IMR-90 (cell line): ENCODE measurements around the gene GUCY1A2. TPM values are rescaled to one million over a fixed set of nuclear protein-coding genes. Genes with fewer than 3 reads are reported as not detected.

Source experiments
- ATAC-seq: fragments of 200-7000 bp; cut with Tn5 transposase; 2 replicates; pipeline ENCODE4 v1.9.1; 2020; ENCODE audit warnings: low read depth, mild to moderate bottlenecking, moderate library complexity
- BruUV-seq: library from RNA; stranded (reverse); fragments of 400-500 nt; replicated peaks from 2 replicates; lab custom pipeline; 2021; lab: Mats Ljungman, UMichigan
- CTCF ChIA-PET: fragments of 300-600 bp; formaldehyde crosslinking; extraction: SDS; loops from one replicate; lab custom pipeline; 2021; ENCODE audit warnings: antibody characterized with exemption; lab: Yijun Ruan, JAX
- POLR2A ChIA-PET: fragments of 300-600 bp; sonication (Branson Sonifier 250); formaldehyde crosslinking; loops from one replicate; lab custom pipeline; 2022; ENCODE audit warnings: antibody characterized with exemption; ENCODE audit not compliant: unreplicated experiment; lab: Charles Lee
- DNase-seq: peaks from one replicate; pipeline ENCODE4 v3.0.0; 2013
- H2AFZ ChIP-seq: replicated peaks from 2 replicates; pipeline ENCODE3; 2013; ENCODE audit warnings: low read length, mild to moderate bottlenecking; ENCODE audit not compliant: poor library complexity
- H2AK5ac ChIP-seq: 2 replicates; pipeline ENCODE4 v1.6.1; 2013; ENCODE audit warnings: low read depth, low read length, inconsistent platforms
- H2AK9ac ChIP-seq: replicated peaks from 2 replicates; pipeline ENCODE3; 2013; ENCODE audit warnings: mild to moderate bottlenecking, low read depth, low read length, moderate library complexity; ENCODE audit not compliant: poor library complexity
- H2BK120ac ChIP-seq: 2 replicates; pipeline ENCODE4 v1.6.1; 2013; ENCODE audit warnings: low read depth, low read length, inconsistent platforms
- H2BK15ac ChIP-seq: 3 replicates; pipeline ENCODE4 v1.6.1; 2013; ENCODE audit warnings: low read depth, low read length, inconsistent platforms
- H2BK20ac ChIP-seq: 2 replicates; pipeline ENCODE4 v1.6.1; 2013; ENCODE audit warnings: low read depth, mild to moderate bottlenecking, inconsistent platforms, low read length, moderate library complexity
- H2BK5ac ChIP-seq: 2 replicates; pipeline ENCODE4 v1.6.1; 2013; ENCODE audit warnings: mild to moderate bottlenecking, low read depth, low read length, inconsistent platforms; ENCODE audit not compliant: poor library complexity, severe bottlenecking
- H3K14ac ChIP-seq: replicated peaks from 2 replicates; pipeline ENCODE4 v1.6.1; 2013; ENCODE audit warnings: low read depth, low read length, inconsistent platforms
- H3K18ac ChIP-seq: 2 replicates; pipeline ENCODE4 v1.6.1; 2013; ENCODE audit warnings: low read depth, low read length, control low read depth
- H3K23ac ChIP-seq: 2 replicates; pipeline ENCODE4 v1.6.1; 2013; ENCODE audit warnings: low read depth, low read length, inconsistent platforms
- H3K27ac ChIP-seq: 2 replicates; pipeline ENCODE4 v1.5.1; 2013; ENCODE audit warnings: mild to moderate bottlenecking, control low read depth, low read length; ENCODE audit not compliant: insufficient read depth
- H3K27me3 ChIP-seq: 2 replicates; pipeline ENCODE4 v1.6.1; 2013; ENCODE audit warnings: low read length; ENCODE audit not compliant: control insufficient read depth, insufficient read depth
- H3K36me3 ChIP-seq: 2 replicates; pipeline ENCODE4 v1.6.1; 2013; ENCODE audit warnings: low read length, mixed read lengths; ENCODE audit not compliant: control insufficient read depth, insufficient read depth
- H3K4ac ChIP-seq: 2 replicates; pipeline ENCODE4 v1.6.1; 2013; ENCODE audit warnings: low read depth, low read length, inconsistent platforms
- H3K4me1 ChIP-seq: 2 replicates; pipeline ENCODE4 v1.6.1; 2013; ENCODE audit warnings: low read length, mixed read lengths; ENCODE audit not compliant: control insufficient read depth, insufficient read depth
- H3K4me2 ChIP-seq: 2 replicates; pipeline ENCODE4 v1.6.1; 2013; ENCODE audit warnings: low read depth, mild to moderate bottlenecking, control low read depth, low read length, moderate library complexity
- H3K4me3 ChIP-seq: 2 replicates; pipeline ENCODE4 v1.5.1; 2013; ENCODE audit warnings: low read depth, mild to moderate bottlenecking, control low read depth, low read length, moderate library complexity; ENCODE audit not compliant: insufficient read depth
- H3K56ac ChIP-seq: 2 replicates; pipeline ENCODE4 v1.6.1; 2013; ENCODE audit warnings: low read length, inconsistent platforms; ENCODE audit not compliant: insufficient read depth; ENCODE audit errors: extremely low read depth
- H3K79me1 ChIP-seq, 2 experiments: 2 replicates each; pipeline ENCODE4 v1.6.1; 2013; ENCODE audit warnings: low read length in 2 of 2, inconsistent platforms in 1 of 2, low read depth in 1 of 2
- H3K9ac ChIP-seq: 2 replicates; pipeline ENCODE4 v1.6.1; 2013; ENCODE audit warnings: low read depth, low read length, control low read depth
- H3K9me1 ChIP-seq: 2 replicates; pipeline ENCODE4 v1.6.1; 2013; ENCODE audit warnings: low read length, inconsistent platforms; ENCODE audit not compliant: insufficient read depth
- H3K9me3 ChIP-seq: 2 replicates; pipeline ENCODE4 v1.6.1; 2013; ENCODE audit warnings: low read length; ENCODE audit not compliant: control insufficient read depth, insufficient read depth
- H4K20me1 ChIP-seq: 2 replicates; pipeline ENCODE4 v1.6.1; 2013; ENCODE audit warnings: low read length, inconsistent platforms; ENCODE audit not compliant: insufficient read depth
- H4K5ac ChIP-seq: 2 replicates; pipeline ENCODE4 v1.6.1; 2013; ENCODE audit warnings: mild to moderate bottlenecking, low read depth, low read length, control low read depth
- H4K8ac ChIP-seq, 2 experiments: 2 replicates each; pipeline ENCODE4 v1.6.1; 2013; ENCODE audit warnings: low read depth in 2 of 2, low read length in 2 of 2, control low read depth in 1 of 2, inconsistent platforms in 1 of 2
- H4K91ac ChIP-seq: 2 replicates; pipeline ENCODE4 v1.6.1; 2013; ENCODE audit warnings: low read depth, low read length, inconsistent platforms; ENCODE audit not compliant: insufficient read depth
- BHLHE40 ChIP-seq: fragments of 150-350 bp; IDR thresholded peaks from 2 replicates; pipeline ENCODE4 v1.6.1; 2016; ENCODE audit warnings: mild to moderate bottlenecking, low read depth, low read length
- CEBPB ChIP-seq: IDR thresholded peaks from 2 replicates; pipeline ENCODE4 v1.6.1; 2012; ENCODE audit warnings: low read depth, low read length, improper control_type of control experiment
- CHD1 ChIP-seq: IDR thresholded peaks from 2 replicates; pipeline ENCODE4 v1.6.1; 2012; ENCODE audit warnings: low read depth, low read length, improper control_type of control experiment
- FOS ChIP-seq: fragments of 150-350 bp; IDR thresholded peaks from 2 replicates; pipeline ENCODE4 v1.6.1; 2016; ENCODE audit warnings: low read depth, low read length
- MAFK ChIP-seq: IDR thresholded peaks from 2 replicates; pipeline ENCODE4 v1.6.1; 2012; ENCODE audit warnings: low read depth, low read length, improper control_type of control experiment
- MAZ ChIP-seq: IDR thresholded peaks from 2 replicates; pipeline ENCODE4 v1.6.1; 2012; ENCODE audit warnings: low read depth, mild to moderate bottlenecking, low read length, improper control_type of control experiment, moderate library complexity, borderline replicate concordance
- MXI1 ChIP-seq: IDR thresholded peaks from 2 replicates; pipeline ENCODE4 v1.6.1; 2012; ENCODE audit warnings: low read depth, mild to moderate bottlenecking, low read length, moderate library complexity, borderline replicate concordance
- NFE2L2 ChIP-seq: fragments of 150-350 bp; IDR thresholded peaks from 2 replicates; pipeline ENCODE4 v1.6.1; 2016; ENCODE audit warnings: low read depth, mild to moderate bottlenecking, low read length
- POLR2A ChIP-seq: IDR thresholded peaks from 2 replicates; pipeline ENCODE4 v1.6.1; 2012; ENCODE audit warnings: mild to moderate bottlenecking, low read depth, low read length
- RAD21 ChIP-seq: IDR thresholded peaks from 2 replicates; pipeline ENCODE4 v1.6.1; 2012; ENCODE audit warnings: low read length, improper control_type of control experiment
- RCOR1 ChIP-seq: IDR thresholded peaks from 2 replicates; pipeline ENCODE4 v1.6.1; 2012; ENCODE audit warnings: mild to moderate bottlenecking, low read length, improper control_type of control experiment; ENCODE audit not compliant: insufficient replicate concordance
- RFX5 ChIP-seq: IDR thresholded peaks from 2 replicates; pipeline ENCODE4 v1.8.0; 2012; ENCODE audit warnings: low read depth, mild to moderate bottlenecking, low read length, moderate library complexity
- SMC3 ChIP-seq: fragments of 150-350 bp; IDR thresholded peaks from 2 replicates; pipeline ENCODE4 v1.6.1; 2016; ENCODE audit warnings: low read depth, mild to moderate bottlenecking, antibody characterized with exemption, low read length, moderate library complexity
- dilution Hi-C: fragments of 300-500 bp; cut with HindIII; formaldehyde crosslinking; loops from one replicate; pipeline ENCODE4 v1.14.3; 2018; ENCODE audit warnings: low sequenced_read_pairs; ENCODE audit not compliant: unreplicated experiment
- in situ Hi-C: fragments of 300-500 bp; cut with MboI; formaldehyde crosslinking; loops from 3 replicates; pipeline ENCODE4 v1.14.3; 2019; ENCODE audit warnings: low sequenced_read_pairs, inconsistent platforms, mixed read lengths
- intact Hi-C: fragments of 100-400 bp; cut with micrococcal nuclease; formaldehyde crosslinking; loops from 2 replicates; pipeline ENCODE4 v1.10.0; 2022
- polyA plus RNA-seq, 3 experiments: library from polyadenylated mRNA; depleted of rRNA; stranded (reverse); fragments of >200 nt; gene quantifications; 2 replicates each; pipeline ENCODE4 v1.2.3, GENCODE V29; 2012; ENCODE audit warnings: low replicate concordance in 1 of 3
- total RNA-seq: library from RNA; depleted of rRNA; stranded (reverse); fragments of >200 nt; gene quantifications from 2 replicates; pipeline ENCODE4 v1.2.3, GENCODE V29; 2012
- TF ChIP-seq, protein P1 (sequence below): fragments of 150-350 bp; IDR thresholded peaks from 2 replicates; pipeline ENCODE4 v1.6.1; 2016; ENCODE audit warnings: low read depth, mild to moderate bottlenecking, low read length, moderate library complexity, borderline replicate concordance
- TF ChIP-seq, protein P2 (sequence below): fragments of 150-350 bp; IDR thresholded peaks from 2 replicates; pipeline ENCODE4 v1.6.1; 2017; ENCODE audit warnings: mild to moderate bottlenecking, antibody characterized with exemption, low read length, low read depth
- TF ChIP-seq, protein P3 (sequence below): conservative IDR thresholded peaks from 2 replicates; pipeline ENCODE4 v1.5.1; 2012; ENCODE audit warnings: mild to moderate bottlenecking, low read depth, low read length, improper control_type of control experiment

Gene GUCY1A2
- total and polyA plus RNA-seq, 2 of the 4 experiments (the other 2 are of a cell fraction), result under 0.01 to 0.03 TPM

DNA sequence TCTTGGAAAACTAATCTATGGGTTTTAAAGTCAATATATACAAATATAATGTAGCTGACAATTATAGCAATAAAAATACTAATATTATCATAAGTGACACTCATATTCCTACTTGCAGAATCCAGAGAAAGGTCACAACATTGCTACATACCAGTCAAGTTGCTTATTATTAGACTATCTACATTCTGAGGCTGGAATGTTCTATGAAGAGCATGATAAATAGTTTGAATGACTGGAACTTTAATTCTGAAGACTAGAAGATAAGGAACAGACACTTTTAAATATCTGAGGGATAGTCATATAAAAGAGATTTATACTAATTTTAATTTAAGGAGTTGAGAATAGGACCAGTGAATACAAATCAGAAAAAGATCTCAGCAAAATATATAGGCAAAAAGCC lies 146.0 kb downstream of the GUCY1A2 start:
- Histone ChIP-seq H3K27me3 (no peaks in the 10 kb centered on the region), H3K23ac (no peak overlapping the region), H3K4ac (no peak overlapping the region), H2AK9ac (no peak overlapping the region), H3K14ac (no peak overlapping the region), H3K9me3 (no peaks in the 10 kb centered on the region), H3K4me3 (no peak overlapping the region), H3K79me1 (no peaks in the 10 kb centered on the region), H2AFZ (no peak overlapping the region), H3K4me2 (no peak overlapping the region), H3K9me1 (no peaks in the 10 kb centered on the region), H4K8ac (no peak overlapping the region), H3K18ac (no peak overlapping the region), H3K9ac (no peak overlapping the region), H3K36me3 (no peaks in the 10 kb centered on the region), H2BK5ac (no peak overlapping the region), H4K91ac (no peak overlapping the region), H4K20me1 (no peaks in the 10 kb centered on the region), H3K56ac (no peak overlapping the region), H4K5ac (no peak overlapping the region), H2BK20ac (no peak overlapping the region), H2BK15ac (no peak overlapping the region), H3K4me1 (no peaks in the 10 kb centered on the region), H3K27ac (no peak overlapping the region), H2AK5ac (no peak overlapping the region), H2BK120ac (no peak overlapping the region)
- no TSS peak for BruUV-seq
- ATAC-seq (no peak), DNase-seq (no peak)
- ChIA-PET POLR2A (no interaction called here), CTCF (no interaction called here)
- in situ Hi-C loops (no loop called here), dilution Hi-C loops (no loop called here), intact Hi-C loops (no loop called here)
- no peak for TF ChIP-seq CHD1
- TF ChIP-seq RAD21, result no peak
- no peak for TF ChIP-seq BHLHE40
- TF ChIP-seq FOS, result no peak
- no peak for TF ChIP-seq CEBPB
- TF ChIP-seq, protein P1, sequence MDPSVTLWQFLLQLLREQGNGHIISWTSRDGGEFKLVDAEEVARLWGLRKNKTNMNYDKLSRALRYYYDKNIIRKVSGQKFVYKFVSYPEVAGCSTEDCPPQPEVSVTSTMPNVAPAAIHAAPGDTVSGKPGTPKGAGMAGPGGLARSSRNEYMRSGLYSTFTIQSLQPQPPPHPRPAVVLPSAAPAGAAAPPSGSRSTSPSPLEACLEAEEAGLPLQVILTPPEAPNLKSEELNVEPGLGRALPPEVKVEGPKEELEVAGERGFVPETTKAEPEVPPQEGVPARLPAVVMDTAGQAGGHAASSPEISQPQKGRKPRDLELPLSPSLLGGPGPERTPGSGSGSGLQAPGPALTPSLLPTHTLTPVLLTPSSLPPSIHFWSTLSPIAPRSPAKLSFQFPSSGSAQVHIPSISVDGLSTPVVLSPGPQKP, result no peak
- TF ChIP-seq POLR2A, result no peak
- no peak for TF ChIP-seq RCOR1
- no peak for TF ChIP-seq MAFK
- TF ChIP-seq NFE2L2, result no peak
- TF ChIP-seq, protein P2, sequence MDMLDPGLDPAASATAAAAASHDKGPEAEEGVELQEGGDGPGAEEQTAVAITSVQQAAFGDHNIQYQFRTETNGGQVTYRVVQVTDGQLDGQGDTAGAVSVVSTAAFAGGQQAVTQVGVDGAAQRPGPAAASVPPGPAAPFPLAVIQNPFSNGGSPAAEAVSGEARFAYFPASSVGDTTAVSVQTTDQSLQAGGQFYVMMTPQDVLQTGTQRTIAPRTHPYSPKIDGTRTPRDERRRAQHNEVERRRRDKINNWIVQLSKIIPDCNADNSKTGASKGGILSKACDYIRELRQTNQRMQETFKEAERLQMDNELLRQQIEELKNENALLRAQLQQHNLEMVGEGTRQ, result no peak
- no peak for TF ChIP-seq MAZ
- no peak for TF ChIP-seq MXI1
- TF ChIP-seq RFX5, result no peak
- TF ChIP-seq SMC3, result no peak
- TF ChIP-seq, protein P3, sequence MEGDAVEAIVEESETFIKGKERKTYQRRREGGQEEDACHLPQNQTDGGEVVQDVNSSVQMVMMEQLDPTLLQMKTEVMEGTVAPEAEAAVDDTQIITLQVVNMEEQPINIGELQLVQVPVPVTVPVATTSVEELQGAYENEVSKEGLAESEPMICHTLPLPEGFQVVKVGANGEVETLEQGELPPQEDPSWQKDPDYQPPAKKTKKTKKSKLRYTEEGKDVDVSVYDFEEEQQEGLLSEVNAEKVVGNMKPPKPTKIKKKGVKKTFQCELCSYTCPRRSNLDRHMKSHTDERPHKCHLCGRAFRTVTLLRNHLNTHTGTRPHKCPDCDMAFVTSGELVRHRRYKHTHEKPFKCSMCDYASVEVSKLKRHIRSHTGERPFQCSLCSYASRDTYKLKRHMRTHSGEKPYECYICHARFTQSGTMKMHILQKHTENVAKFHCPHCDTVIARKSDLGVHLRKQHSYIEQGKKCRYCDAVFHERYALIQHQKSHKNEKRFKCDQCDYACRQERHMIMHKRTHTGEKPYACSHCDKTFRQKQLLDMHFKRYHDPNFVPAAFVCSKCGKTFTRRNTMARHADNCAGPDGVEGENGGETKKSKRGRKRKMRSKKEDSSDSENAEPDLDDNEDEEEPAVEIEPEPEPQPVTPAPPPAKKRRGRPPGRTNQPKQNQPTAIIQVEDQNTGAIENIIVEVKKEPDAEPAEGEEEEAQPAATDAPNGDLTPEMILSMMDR, result no peak
